HepG2 (cell line): ENCODE results near the gene RANBP17. TPM values are rescaled to one million over a fixed set of nuclear protein-coding genes. Genes with fewer than 3 reads are reported as not detected.

ENCODE experiments used
- ATAC-seq: fragments of 200-7000 bp; cut with Tn5 transposase; 3 replicates; pipeline ENCODE4 v1.9.1; 2020; ENCODE audit warnings: mild to moderate bottlenecking, moderate library complexity
- BruUV-seq: library from RNA; stranded (reverse); fragments of 400-500 nt; replicated peaks from 2 replicates; lab custom pipeline; 2021; lab: Mats Ljungman, UMichigan
- CTCF ChIA-PET: fragments of 300-600 bp; formaldehyde crosslinking; extraction: SDS; loops from one replicate; lab custom pipeline; 2021; ENCODE audit warnings: low total read pairs, inconsistent platforms, low intra/inter-chr PET ratio; lab: Yijun Ruan, JAX
- POLR2A ChIA-PET: fragments of 350-600 bp; sonication (Branson Sonifier 250); formaldehyde crosslinking; loops from one replicate; lab custom pipeline; 2020; ENCODE audit warnings: antibody characterized with exemption, inconsistent platforms; lab: Yijun Ruan, JAX
- DNase-seq: peaks from one replicate; pipeline ENCODE4 v3.0.0-alpha.2; 2015; ENCODE audit warnings: low spot score
- FAIRE-seq: peaks from 3 replicates; lab custom pipeline; 2011; peaks lifted over from hg19 to GRCh38; lab: Jason Lieb, UNC
- H2AFZ ChIP-seq: one replicate; pipeline ENCODE4 v1.6.1; 2011; ENCODE audit warnings: low read length, inconsistent platforms
- H3K27ac ChIP-seq: fragments of 300-600 bp; 3 replicates; pipeline ENCODE4 v1.8.0; 2011; ENCODE audit warnings: mixed run types, mild to moderate bottlenecking, mixed read lengths, low read length, inconsistent platforms; ENCODE audit not compliant: insufficient read depth; ENCODE audit errors: extremely low read length
- H3K27me3 ChIP-seq, 2 experiments: fragments of 200-600 bp in 1 of 2; 2 replicates in 1 of 2; 3 replicates in 1 of 2; pipeline versions ENCODE4 v1.6.0 to v1.8.0; 2011; ENCODE audit warnings: low read length in 2 of 2, mild to moderate bottlenecking in 2 of 2, moderate library complexity in 2 of 2, inconsistent platforms in 1 of 2; ENCODE audit not compliant: insufficient read depth in 2 of 2, control insufficient read depth in 1 of 2
- H3K36me3 ChIP-seq, 2 experiments: fragments of 200-600 bp in 1 of 2; replicated peaks in 1 of 2; 2 replicates in 1 of 2; 3 replicates in 1 of 2; pipeline versions ENCODE4 v1.5.1 to v1.8.0; 2011; ENCODE audit warnings: low read length in 2 of 2, inconsistent platforms in 1 of 2; ENCODE audit not compliant: insufficient read depth in 2 of 2, control insufficient read depth in 1 of 2
- H3K4me1 ChIP-seq: 2 replicates; pipeline ENCODE4 v1.5.1; 2012; ENCODE audit warnings: low read length, inconsistent platforms; ENCODE audit not compliant: insufficient read depth
- H3K4me2 ChIP-seq: 2 replicates; pipeline ENCODE4 v1.6.0; 2011; ENCODE audit warnings: low read depth, low read length, inconsistent platforms
- H3K4me3 ChIP-seq, 3 experiments: fragments of 200-600 bp in 1 of 3; sonication (generic), shearing (Covaris generic) in 1 of 3; replicated peaks in 1 of 3; 2 replicates each; pipeline ENCODE4 v1.5.1; 2011 to 2016; ENCODE audit warnings: low read length in 3 of 3, inconsistent platforms in 2 of 3, low read depth in 2 of 3, mild to moderate bottlenecking in 2 of 3, control low read depth in 1 of 3, mixed read lengths in 1 of 3; ENCODE audit not compliant: insufficient read depth in 1 of 3
- H3K79me2 ChIP-seq: one replicate; pipeline ENCODE4 v1.6.1; 2011; ENCODE audit warnings: low read length, inconsistent platforms; ENCODE audit not compliant: insufficient read depth
- H3K9ac ChIP-seq: 2 replicates; pipeline ENCODE4 v1.6.0; 2011; ENCODE audit warnings: mild to moderate bottlenecking, low read depth, low read length, inconsistent platforms; ENCODE audit not compliant: insufficient read depth
- H3K9me3 ChIP-seq: 2 replicates; pipeline ENCODE4 v1.5.1; 2012; ENCODE audit warnings: mild to moderate bottlenecking, low read length
- H4K20me1 ChIP-seq: 2 replicates; pipeline ENCODE4 v1.6.0; 2011; ENCODE audit warnings: inconsistent platforms, mild to moderate bottlenecking, low read length, moderate library complexity; ENCODE audit not compliant: insufficient read depth
- ATF4 ChIP-seq, 2 experiments: fragments of 450-650 bp in 1 of 2; sonication (generic) in 1 of 2; formaldehyde crosslinking; IDR thresholded peaks; 2 replicates each; pipeline versions ENCODE4 v1.5.0 to v1.8.0; 2020 to 2022; ENCODE audit warnings: mild to moderate bottlenecking in 1 of 2, missing genetic modification reagents in 1 of 2
- FOXJ3 ChIP-seq: sonication (generic); formaldehyde crosslinking; IDR thresholded peaks from 2 replicates; pipeline ENCODE4 v1.4.0; 2020; ENCODE audit warnings: missing genetic modification reagents, mild to moderate bottlenecking, borderline replicate concordance
- HDAC2 ChIP-seq: sonication (generic); formaldehyde crosslinking; IDR thresholded peaks from 2 replicates; pipeline ENCODE4 v1.4.0; 2020; ENCODE audit warnings: missing genetic modification reagents
- HINFP ChIP-seq: sonication (generic); formaldehyde crosslinking; IDR thresholded peaks from 2 replicates; pipeline ENCODE4 v1.4.0; 2020; ENCODE audit warnings: low read depth, mild to moderate bottlenecking, missing genetic modification reagents
- IKZF4 ChIP-seq: sonication (generic); formaldehyde crosslinking; IDR thresholded peaks from 2 replicates; pipeline ENCODE4 v1.5.1; 2020; ENCODE audit warnings: borderline replicate concordance, mild to moderate bottlenecking, low read depth, missing genetic modification reagents; ENCODE audit errors: not compliant biosample characterization
- KLF11 ChIP-seq: IDR thresholded peaks from 2 replicates; pipeline ENCODE4 v1.6.1; 2016; ENCODE audit warnings: missing compliant biosample characterization
- PATZ1 ChIP-seq: sonication (generic); formaldehyde crosslinking; IDR thresholded peaks from 2 replicates; pipeline ENCODE4 v1.4.0; 2020; ENCODE audit warnings: missing genetic modification reagents
- POLR2AphosphoS2 ChIP-seq: IDR thresholded peaks from 2 replicates; pipeline ENCODE4 v1.6.1; 2011; ENCODE audit warnings: low read depth, low read length, improper control_type of control experiment
- TFE3 ChIP-seq: IDR thresholded peaks from 2 replicates; pipeline ENCODE4 v1.6.1; 2016
- WIZ ChIP-seq: sonication (generic); formaldehyde crosslinking; IDR thresholded peaks from 2 replicates; pipeline ENCODE4 v1.5.1; 2020; ENCODE audit warnings: mild to moderate bottlenecking, missing genetic modification reagents
- ZFP82 ChIP-seq: sonication (generic); formaldehyde crosslinking; IDR thresholded peaks from 2 replicates; pipeline ENCODE4 v1.5.1; 2020; ENCODE audit warnings: mild to moderate bottlenecking, missing genetic modification reagents, borderline replicate concordance
- ZNF468 ChIP-seq: sonication (generic); formaldehyde crosslinking; IDR thresholded peaks from 2 replicates; pipeline ENCODE4 v1.8.0; 2022; ENCODE audit warnings: mild to moderate bottlenecking, moderate library complexity, missing genetic modification reagents
- ZNF574 ChIP-seq: sonication (generic); formaldehyde crosslinking; IDR thresholded peaks from 2 replicates; pipeline ENCODE4 v1.4.0; 2020; ENCODE audit warnings: missing genetic modification reagents
- ZNF616 ChIP-seq: sonication (generic); formaldehyde crosslinking; IDR thresholded peaks from 2 replicates; pipeline ENCODE4 v1.5.0; 2020; ENCODE audit warnings: low read depth, mild to moderate bottlenecking, missing genetic modification reagents
- WGBS: methylation state at CpG from one replicate; pipeline ENCODE4 v1.1.6; 2017; ENCODE audit warnings: low lambda C conversion rate; 5-methylcytosine and 5-hydroxymethylcytosine counted together
- in situ Hi-C: cut with HindIII; loops from 2 replicates; pipeline ENCODE4 v1.10.0; 2017; ENCODE audit warnings: low pct_unique_long_range_greater_than_20kb; ENCODE audit not compliant: extremely low pct_ligation_motif_present
- intact Hi-C: fragments of 100-400 bp; cut with micrococcal nuclease; formaldehyde crosslinking; loops from one replicate; pipeline ENCODE4 v1.10.0; 2022; ENCODE audit not compliant: unreplicated experiment
- polyA plus RNA-seq, 8 experiments: library from polyadenylated mRNA; depleted of rRNA in 3 of 8; stranded (reverse) in 7 of 8; unstranded in 1 of 8; fragments of >200 nt; fragmentation: Illumina TruSeq in 4 of 8; extraction: Trizol in 4 of 8; gene quantifications; 2 replicates each; pipeline versions ENCODE4 v1.2.1 to v1.2.3, GENCODE V29; 2011 to 2016; ENCODE audit warnings: low read depth in 4 of 8, missing spikeins in 1 of 8, mixed read lengths in 1 of 8; ENCODE audit not compliant: insufficient read depth in 1 of 8
- total RNA-seq, 5 experiments: library from RNA; depleted of rRNA; stranded (reverse); fragments of >200 nt; fragmentation: Illumina TruSeq; extraction: Trizol; gene quantifications; 2 replicates each; pipeline ENCODE4 v1.2.3, GENCODE V29; 2016; ENCODE audit warnings: low read depth in 1 of 5

Gene RANBP17
- total and polyA plus RNA-seq, 2 of the 13 experiments (the other 11 are each of a cell fraction or from before 2014, with no cell fraction given) = not detected

GRCh38 chr5:170821257-170821800 lies 40.5 kb upstream of the RANBP17 start:
- Histone ChIP-seq H3K9me3 (peaks cover 4% of the 10 kb centered on the region; the same call in 1 of the 2 replicates), H4K20me1 (no peaks in the 10 kb centered on the region), H3K27ac (no peak overlapping the region), H3K9ac (no peak overlapping the region), H3K79me2 (no peaks in the 10 kb centered on the region), H3K36me3 (no peaks in the 10 kb centered on the region), H2AFZ (no peak overlapping the region), H3K27me3 (no peaks in the 10 kb centered on the region), H3K4me2 (no peak overlapping the region), H3K4me3 (no peak overlapping the region), H3K4me1 (no peaks in the 10 kb centered on the region)
- intact Hi-C loops (no loop called here), in situ Hi-C loops (no loop called here)
- FAIRE-seq (no peak), DNase-seq (no peak), ATAC-seq (no peak)
- WGBS = 14% methylated on average over 4 of the region's 4 CpGs
- TF ChIP-seq ATF4 (CRISPR knock-in tag; IDR thresholded peaks at IDR 0.05) (no peak), ZNF616 (CRISPR knock-in tag) (no peak), ZNF574 (CRISPR knock-in tag) (no peak), POLR2AphosphoS2 (no peak), HINFP (CRISPR knock-in tag) (no peak), HDAC2 (CRISPR knock-in tag) (no peak), KLF11 (CRISPR knock-in tag) (no peak), IKZF4 (CRISPR knock-in tag) (no peak), TFE3 (CRISPR knock-in tag) (no peak), FOXJ3 (CRISPR knock-in tag) (no peak), WIZ (no peak), ZFP82 (CRISPR knock-in tag) (no peak), ZNF468 (CRISPR knock-in tag) (no peak), PATZ1 (CRISPR knock-in tag) (no peak)
- ChIA-PET CTCF (no interaction called here), POLR2A (no interaction called here)
- no TSS peak for BruUV-seq
